CD4-positive, CD25-positive, alpha-beta regulatory T cell (primary cell): ENCODE results near the gene TPX2. TPM values are rescaled to one million over a fixed set of nuclear protein-coding genes. Genes with fewer than 3 reads are reported as not detected.
A peak's percentile ranks its signal among the peaks of the same experiment; 100 is the strongest.

Source experiments
- ATAC-seq, 2 donors: fragments of 150-1000 bp; cut with Tn5 transposase; one replicate each; pipeline ENCODE4 v1.10.0; 2021; ENCODE audit warnings: low read depth in 2 of 2, moderate number of reproducible peaks in 2 of 2, moderate library complexity in 1 of 2
- DNase-seq, 3 donors: peaks; one replicate each; pipeline versions ENCODE4 v3.0.0 to v3.0.0-alpha.2; 2012 to 2022; ENCODE audit warnings: mixed read lengths in 1 of 3
- H3K27ac ChIP-seq: one replicate; pipeline ENCODE4 v1.7.0; 2013; ENCODE audit warnings: mild to moderate bottlenecking, low read length; ENCODE audit not compliant: insufficient read depth, poor library complexity, severe bottlenecking
- H3K27me3 ChIP-seq: one replicate; pipeline ENCODE4 v1.7.0; 2013; ENCODE audit warnings: low read length; ENCODE audit not compliant: control insufficient read depth, insufficient read depth
- H3K36me3 ChIP-seq: one replicate; pipeline ENCODE4 v1.7.0; 2013; ENCODE audit warnings: mild to moderate bottlenecking, low read length, moderate library complexity; ENCODE audit not compliant: control insufficient read depth, insufficient read depth
- H3K4me1 ChIP-seq: 2 replicates; pipeline ENCODE4 v1.7.0; 2013; ENCODE audit warnings: mild to moderate bottlenecking, low read length; ENCODE audit not compliant: insufficient read depth, control insufficient read depth, poor library complexity, severe bottlenecking
- H3K4me3 ChIP-seq: one replicate; pipeline ENCODE4 v1.7.0; 2013; ENCODE audit warnings: low read depth, mild to moderate bottlenecking, low read length, moderate library complexity
- H3K9me3 ChIP-seq, 2 experiments: 1 replicate in 1 of 2; 2 replicates in 1 of 2; pipeline ENCODE4 v1.7.0; 2013; ENCODE audit warnings: low read length in 2 of 2, mild to moderate bottlenecking in 1 of 2, moderate library complexity in 1 of 2; ENCODE audit not compliant: control insufficient read depth in 2 of 2
- H3K27ac Mint-ChIP-seq, 3 donors: one replicate each; pipeline ENCODE4 v1.8.0; 2020 to 2022; ENCODE audit warnings: mild to moderate bottlenecking in 3 of 3, mixed read lengths in 3 of 3, moderate library complexity in 2 of 3
- H3K27me3 Mint-ChIP-seq: one replicate; pipeline ENCODE4 v1.8.0; 2022; ENCODE audit warnings: mild to moderate bottlenecking, mixed read lengths
- H3K36me3 Mint-ChIP-seq: one replicate; pipeline ENCODE4 v1.8.0; 2020; ENCODE audit warnings: mixed read lengths
- H3K4me1 Mint-ChIP-seq, 4 donors: one replicate each; pipeline ENCODE4 v1.8.0; 2020 to 2022; ENCODE audit warnings: mixed read lengths in 4 of 4, mild to moderate bottlenecking in 1 of 4
- H3K4me3 Mint-ChIP-seq, 4 donors: one replicate each; pipeline ENCODE4 v1.8.0; 2020 to 2022; ENCODE audit warnings: mild to moderate bottlenecking in 4 of 4, mixed read lengths in 4 of 4, moderate library complexity in 3 of 4
- H3K9me3 Mint-ChIP-seq, 7 donors: one replicate each; pipeline ENCODE4 v1.8.0; 2020 to 2022; ENCODE audit warnings: mixed read lengths in 7 of 7, mild to moderate bottlenecking in 3 of 7, moderate library complexity in 2 of 7
- polyA plus RNA-seq, 4 donors: library from polyadenylated mRNA; unstranded; fragments of 300-500 nt; fragmentation: Illumina TruSeq; gene quantifications; one replicate each; pipeline ENCODE4 v1.2.3, GENCODE V29; 2021
- total RNA-seq: library from RNA; stranded (reverse); gene quantifications from one replicate; pipeline ENCODE4 v1.2.3, GENCODE V29; 2022

The TPX2 gene
- total and polyA plus RNA-seq, 5 donors from 2014 or later, result 3.1 to 6.3 (median 4.0) TPM

GRCh38 chr20:31764641-31765305 is 25.7 kb downstream of the TPX2 start:
- no peak overlapping the region for H3K4me3 Mint-ChIP-seq
- Histone ChIP-seq H3K9me3 (no peaks in the 10 kb centered on the region), H3K4me1 (peaks cover 3% of the 10 kb centered on the region), H3K4me3 (no peak overlapping the region), H3K27ac (no peak overlapping the region), H3K27me3 (no peaks in the 10 kb centered on the region), H3K36me3 (no peaks in the 10 kb centered on the region)
- H3K9me3 Mint-ChIP-seq, result peaks cover 0 to 2% (median 0%) of the 10 kb centered on the region in 7 donors
- DNase-seq (no peak), ATAC-seq (no peak)
- no peaks in the 10 kb centered on the region for H3K36me3 Mint-ChIP-seq
- H3K27ac Mint-ChIP-seq, result no peak overlapping the region
- H3K4me1 Mint-ChIP-seq, result peaks cover 4 to 19% (median 14%) of the 10 kb centered on the region in 4 donors
- no peaks in the 10 kb centered on the region for H3K27me3 Mint-ChIP-seq

GRCh38 chr20:31767805-31768204 is 28.7 kb downstream of the TPX2 start:
- Mint-ChIP-seq H3K27me3 (no peaks in the 10 kb centered on the region), H3K4me3 (no peak overlapping the region), H3K36me3 (no peaks in the 10 kb centered on the region), H3K9me3 (peaks cover 0 to 2% (median 0%) of the 10 kb centered on the region in 7 donors), H3K4me1 (peaks cover 8 to 18% (median 13%) of the 10 kb centered on the region in 4 donors), H3K27ac (no peak overlapping the region)
- no peak for DNase-seq
- H3K4me3 ChIP-seq, result no peak overlapping the region
- H3K27ac ChIP-seq, result no peak overlapping the region
- H3K4me1 ChIP-seq, result peaks cover 11% of the 10 kb centered on the region
- ATAC-seq, result no peak
- H3K36me3 ChIP-seq, result no peaks in the 10 kb centered on the region
- no peaks in the 10 kb centered on the region for H3K27me3 ChIP-seq
- H3K9me3 ChIP-seq, result no peaks in the 10 kb centered on the region

GRCh38 chr20:31769681-31770080 is 30.6 kb downstream of the TPX2 start:
- H3K9me3 Mint-ChIP-seq, result peaks cover 0 to 2% (median 0%) of the 10 kb centered on the region in 7 donors
- no peaks in the 10 kb centered on the region for H3K36me3 Mint-ChIP-seq
- peaks cover 8 to 18% (median 11%) of the 10 kb centered on the region in 4 donors for H3K4me1 Mint-ChIP-seq

GRCh38 chr20:31770243-31770642 is 31.2 kb downstream of the TPX2 start:
- Mint-ChIP-seq H3K36me3 (no peaks in the 10 kb centered on the region), H3K27ac (peak overlapping the region; percentile 31 to 42 (median 38)), H3K4me1 (peaks cover 5 to 16% (median 11%) of the 10 kb centered on the region in 4 donors), H3K27me3 (no peaks in the 10 kb centered on the region), H3K4me3 (peak overlapping the region; percentile 28 to 89 (median 50)), H3K9me3 (peaks cover 0 to 2% (median 0%) of the 10 kb centered on the region in 7 donors)
- H3K36me3 ChIP-seq, result no peaks in the 10 kb centered on the region
- H3K27ac ChIP-seq, result peak overlapping the region; percentile 41
- DNase-seq (peak in 2 of 3 donors; percentile 9 to 10), ATAC-seq (peak; percentile 47 to 59)
- no peaks in the 10 kb centered on the region for H3K27me3 ChIP-seq
- peaks cover 11% of the 10 kb centered on the region for H3K4me1 ChIP-seq
- peak overlapping the region; percentile 71 for H3K4me3 ChIP-seq
- H3K9me3 ChIP-seq, result no peaks in the 10 kb centered on the region

More at GRCh38 chr20:31769681-31770080, 30.6 kb downstream of the TPX2 start:
- Histone ChIP-seq H3K27ac (peak overlapping the region; percentile 41), H3K9me3 (no peaks in the 10 kb centered on the region), H3K36me3 (no peaks in the 10 kb centered on the region), H3K4me3 (peak overlapping the region; percentile 71), H3K4me1 (peaks cover 11% of the 10 kb centered on the region), H3K27me3 (no peaks in the 10 kb centered on the region)
- no peak for ATAC-seq
- Mint-ChIP-seq H3K27me3 (no peaks in the 10 kb centered on the region), H3K27ac (peak overlapping the region; percentile 31 to 86 (median 42)), H3K4me3 (peak overlapping the region in 2 of 4 donors; percentile 49 to 65)
- no peak for DNase-seq

DNA sequence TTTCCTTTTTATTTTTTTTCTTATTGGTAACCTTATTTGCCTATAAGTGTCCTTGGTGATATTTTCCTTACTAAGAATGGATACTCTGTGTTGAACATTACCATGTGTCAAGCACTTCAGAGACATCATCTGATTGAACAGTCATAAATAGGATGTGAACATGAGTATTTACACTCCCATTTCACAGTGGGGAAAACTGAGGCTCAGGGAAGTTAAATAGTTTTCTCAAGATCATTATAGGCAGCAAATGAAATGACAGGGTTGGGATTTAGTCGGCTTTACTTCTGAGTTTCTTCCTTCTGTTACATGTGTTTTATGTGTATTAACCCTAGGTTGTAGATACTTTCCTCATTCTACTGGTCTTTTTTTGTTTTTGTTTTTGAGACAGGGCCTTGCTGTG is 35.3 kb downstream of the TPX2 start:
- Histone ChIP-seq H3K27ac (no peak overlapping the region), H3K4me1 (peaks cover 11% of the 10 kb centered on the region), H3K4me3 (no peak overlapping the region), H3K9me3 (no peaks in the 10 kb centered on the region), H3K36me3 (peaks cover 5% of the 10 kb centered on the region), H3K27me3 (no peaks in the 10 kb centered on the region)
- H3K9me3 Mint-ChIP-seq, result no peaks in the 10 kb centered on the region
- H3K27me3 Mint-ChIP-seq, result no peaks in the 10 kb centered on the region
- H3K4me1 Mint-ChIP-seq, result peaks cover 0 to 17% (median 8%) of the 10 kb centered on the region in 4 donors
- H3K4me3 Mint-ChIP-seq, result no peak overlapping the region
- H3K27ac Mint-ChIP-seq, result no peak overlapping the region
- DNase-seq (no peak), ATAC-seq (no peak)
- H3K36me3 Mint-ChIP-seq, result peaks cover 4% of the 10 kb centered on the region

DNA sequence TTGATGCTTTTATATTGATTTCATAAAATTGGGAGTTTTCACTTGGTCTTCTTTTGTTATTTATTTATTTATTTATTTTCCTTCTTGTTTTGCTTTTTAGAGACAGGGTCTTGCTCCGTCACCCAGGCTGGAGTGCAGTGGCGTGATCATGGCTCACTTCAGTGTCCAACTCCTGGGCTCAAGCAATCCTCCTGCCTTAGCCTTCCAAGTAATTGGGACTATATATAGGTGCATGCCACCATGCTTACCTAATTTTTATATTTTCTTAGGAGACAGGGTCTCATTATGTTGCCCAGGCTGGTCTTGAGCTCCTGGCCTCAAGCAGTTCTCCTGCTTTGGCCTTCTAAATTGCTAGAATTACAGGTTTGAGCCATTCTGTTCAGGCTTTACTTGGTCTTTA is 41.7 kb downstream of the TPX2 start:
- Histone ChIP-seq H3K27ac (no peak overlapping the region), H3K4me3 (no peak overlapping the region), H3K4me1 (no peaks in the 10 kb centered on the region), H3K9me3 (no peaks in the 10 kb centered on the region), H3K27me3 (no peaks in the 10 kb centered on the region), H3K36me3 (peaks cover 5% of the 10 kb centered on the region)
- no peaks in the 10 kb centered on the region for H3K9me3 Mint-ChIP-seq
- no peaks in the 10 kb centered on the region for H3K27me3 Mint-ChIP-seq
- no peak overlapping the region for H3K4me3 Mint-ChIP-seq
- peaks cover 0 to under 1% (median 0%) of the 10 kb centered on the region in 4 donors for H3K4me1 Mint-ChIP-seq
- ATAC-seq (no peak), DNase-seq (no peak)
- H3K36me3 Mint-ChIP-seq, result peaks cover 5% of the 10 kb centered on the region
- H3K27ac Mint-ChIP-seq, result no peak overlapping the region

DNA sequence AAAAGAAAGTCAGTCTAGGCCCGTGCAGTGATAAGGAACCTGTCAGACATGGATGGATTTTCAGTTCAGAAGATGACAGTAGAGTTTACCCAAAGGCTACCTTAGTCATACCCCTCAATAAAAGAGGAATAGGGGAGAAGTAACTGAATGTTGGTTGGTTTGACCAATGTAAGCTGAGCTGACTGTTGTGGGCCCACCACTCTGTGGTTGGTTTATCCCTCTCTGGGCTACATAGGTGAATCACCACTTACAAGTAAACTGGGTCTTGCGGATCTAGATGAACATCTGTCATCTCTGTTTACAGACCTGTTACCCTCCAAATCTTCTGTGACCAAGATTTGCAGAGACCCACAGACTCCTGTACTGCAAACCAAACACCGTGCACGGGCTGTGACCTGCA is 42.9 kb downstream of the TPX2 start:
- no peak overlapping the region for H3K27ac ChIP-seq
- Mint-ChIP-seq H3K27ac (no peak overlapping the region), H3K9me3 (no peaks in the 10 kb centered on the region), H3K36me3 (peaks cover 5% of the 10 kb centered on the region), H3K4me3 (no peak overlapping the region), H3K27me3 (no peaks in the 10 kb centered on the region), H3K4me1 (no peaks in the 10 kb centered on the region)
- H3K9me3 ChIP-seq, result no peaks in the 10 kb centered on the region
- no peak overlapping the region for H3K4me3 ChIP-seq
- H3K4me1 ChIP-seq, result no peaks in the 10 kb centered on the region
- peaks cover 5% of the 10 kb centered on the region for H3K36me3 ChIP-seq
- no peak for ATAC-seq
- DNase-seq, result no peak
- no peaks in the 10 kb centered on the region for H3K27me3 ChIP-seq
